GM19025 (cell line): ENCODE data around the gene TSEN54.
"Not testable (repeated sequence)": the region's sequence is repeated elsewhere in the genome, so short reads cannot be mapped to it uniquely, and the experiment has no call there.

Experiments used
- ATAC-seq: cut with Tn5 transposase; IDR thresholded peaks from one replicate; pipeline ENCODE4 v1.9.1; 2021; ENCODE audit warnings: mild to moderate bottlenecking, low read depth, moderate library complexity; ENCODE audit not compliant: unreplicated experiment

Gene TSEN54

GRCh38 chr17:75515496-75516254 is 653 bp upstream of the TSEN54 start, which contains the start of gene CASKIN2:
Gene CASKIN2, minus strand, starts transcription at chr17:75515537. Its CDS starts 1,733 bp downstream, at chr17:75513804.
- ATAC-seq: peak; percentile 2

GRCh38 chr17:75516619-75517296 is 430 bp downstream of the TSEN54 start:
- peak; percentile 10 for ATAC-seq

GRCh38 chr17:75517297-75517865 is 1.1 kb downstream of the TSEN54 start:
- ATAC-seq: no peak

DNA sequence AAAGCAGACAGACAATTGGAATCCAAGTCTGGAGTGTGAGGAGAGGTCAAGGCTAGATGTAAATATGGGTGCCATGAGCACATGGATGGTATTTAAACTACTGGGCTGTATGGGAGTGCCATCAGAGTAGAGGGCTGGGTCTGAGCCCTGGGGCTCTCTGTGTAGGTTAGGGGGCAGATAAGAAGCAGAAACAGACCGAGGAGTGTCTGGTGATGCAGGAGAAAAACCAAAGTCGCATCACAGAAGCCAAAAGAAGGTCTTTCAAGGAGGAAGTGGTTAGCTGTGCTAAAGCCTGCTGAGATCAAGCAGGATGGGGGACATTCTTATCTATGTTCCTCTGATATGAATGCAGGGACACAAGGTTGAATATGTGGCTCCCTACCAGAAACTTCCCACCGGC is 1.9 kb downstream of the TSEN54 start:
- no peak for ATAC-seq

DNA sequence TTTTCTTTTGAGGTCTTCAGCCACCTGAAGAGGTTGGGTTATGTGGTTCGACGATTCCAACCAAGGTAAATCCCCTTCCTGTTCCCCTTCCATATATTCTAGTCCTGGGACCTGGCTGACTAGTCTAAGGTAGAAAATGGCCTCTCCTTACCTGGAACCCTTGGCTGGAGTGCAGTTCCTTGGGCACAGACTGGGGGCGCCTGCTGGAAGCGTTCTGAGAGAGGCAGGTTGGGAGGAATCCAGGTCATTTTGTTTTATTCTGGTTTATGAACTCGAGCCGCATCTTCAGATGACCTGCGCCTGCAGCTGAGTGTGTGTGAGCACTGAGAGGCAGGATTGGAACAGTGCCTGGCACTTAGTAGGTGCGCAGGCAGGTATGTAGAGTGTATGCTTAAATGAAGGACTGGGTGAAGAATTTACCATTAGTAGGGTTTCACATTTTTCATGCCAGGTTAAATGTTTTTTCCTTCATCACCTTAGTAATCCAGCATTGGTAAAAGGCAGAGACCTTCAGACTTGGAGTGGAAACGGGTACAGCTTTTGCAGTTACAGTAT is 2.7 kb downstream of the TSEN54 start:
- no peak for ATAC-seq

DNA sequence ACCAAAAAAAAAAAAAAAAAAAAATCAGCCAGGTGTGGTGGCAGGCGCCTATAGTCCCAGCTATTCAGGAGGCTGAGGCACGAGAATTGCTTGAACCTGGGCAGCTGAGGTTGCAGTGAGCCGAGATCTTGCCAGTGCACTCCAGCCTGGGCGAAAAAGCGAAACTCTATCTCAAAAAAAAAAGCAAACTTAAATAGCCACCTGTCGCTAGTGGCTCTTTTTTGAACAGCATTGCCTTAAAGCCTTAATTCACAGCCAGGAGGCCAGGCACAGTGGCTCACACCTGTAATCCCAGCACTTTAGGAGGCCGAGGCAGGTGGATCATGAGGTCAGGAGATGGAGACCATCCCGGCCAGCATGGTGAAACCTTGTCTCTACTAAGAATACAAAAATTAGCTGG is 4.1 kb downstream of the TSEN54 start:
- ATAC-seq: not testable (repeated sequence)

GRCh38 chr17:75521290-75521689 is 5.0 kb downstream of the TSEN54 start:
- no peak for ATAC-seq

GRCh38 chr17:75521951-75522727 is 5.8 kb downstream of the TSEN54 start:
- ATAC-seq: no peak

DNA sequence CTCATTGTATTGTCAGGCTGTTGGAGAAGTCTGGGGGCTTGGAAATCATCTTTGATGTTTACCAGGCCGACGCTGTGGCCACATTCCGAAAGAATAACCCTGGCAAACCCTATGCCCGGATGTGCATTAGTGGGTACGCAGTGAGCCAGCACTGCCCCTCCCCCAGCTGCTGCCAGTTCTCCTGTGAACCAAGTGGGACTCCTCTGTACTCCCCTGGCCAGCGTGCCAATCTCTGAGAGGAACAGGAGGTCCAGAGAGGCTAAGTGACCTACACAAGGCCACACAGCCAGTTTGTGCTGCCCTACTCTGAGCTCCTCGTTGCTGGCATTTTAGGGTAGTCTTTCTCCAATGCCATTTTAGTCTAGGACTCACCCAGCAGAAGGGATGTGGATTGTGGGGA is 7.3 kb downstream of the TSEN54 start:
- ATAC-seq: no peak

GRCh38 chr17:75524269-75524969 is 8.1 kb downstream of the TSEN54 start:
- no peak for ATAC-seq

DNA sequence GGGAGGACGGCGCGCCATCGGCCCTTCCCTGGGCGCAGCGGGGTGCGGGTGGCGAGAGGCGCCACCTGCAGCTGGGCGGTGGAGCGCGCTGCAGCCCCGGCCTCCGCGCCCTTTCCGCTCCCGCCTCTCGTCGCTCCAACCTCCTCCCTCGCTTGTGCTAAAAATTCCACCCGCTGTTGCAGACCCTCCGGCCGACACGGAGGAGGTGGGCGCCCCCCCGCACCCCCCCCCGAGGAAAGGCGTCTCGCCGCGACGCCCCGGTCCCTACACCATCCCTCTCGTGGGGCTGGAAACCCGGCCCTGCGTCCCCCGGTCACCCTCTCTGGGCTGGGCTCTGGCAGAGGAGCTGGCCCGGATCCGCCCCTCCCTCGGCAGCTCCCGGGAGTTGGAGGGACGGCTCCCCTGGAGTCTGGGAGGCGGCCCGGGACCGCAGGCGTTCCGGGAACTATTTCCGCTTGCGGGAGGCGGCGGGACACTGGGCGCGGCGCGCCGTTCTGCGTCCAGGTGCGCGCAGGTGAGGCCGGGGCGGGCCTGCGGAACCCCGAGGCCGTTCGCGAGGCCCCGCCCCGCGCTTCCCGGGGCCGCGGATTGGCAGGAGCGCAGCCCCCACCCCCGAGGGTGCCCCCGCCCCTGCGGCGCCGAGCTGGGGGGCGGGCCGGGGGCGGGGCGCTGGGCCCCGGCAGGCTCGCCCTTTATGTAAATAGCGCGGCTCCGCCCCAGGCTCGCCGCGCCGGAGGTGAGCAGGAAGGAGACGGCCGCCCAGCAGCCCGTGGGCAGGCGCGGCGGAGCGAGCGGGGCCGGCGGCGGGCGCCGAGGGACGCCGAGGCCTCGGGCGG is 8.9 kb downstream of the TSEN54 start, which contains the start of gene LLGL2:
Gene LLGL2 (plus strand): TSS at position 728 of the 836 bp plus-strand sequence. CDS start 17,730 bp downstream, outside the sequence.
- peak; percentile 86 for ATAC-seq

DNA sequence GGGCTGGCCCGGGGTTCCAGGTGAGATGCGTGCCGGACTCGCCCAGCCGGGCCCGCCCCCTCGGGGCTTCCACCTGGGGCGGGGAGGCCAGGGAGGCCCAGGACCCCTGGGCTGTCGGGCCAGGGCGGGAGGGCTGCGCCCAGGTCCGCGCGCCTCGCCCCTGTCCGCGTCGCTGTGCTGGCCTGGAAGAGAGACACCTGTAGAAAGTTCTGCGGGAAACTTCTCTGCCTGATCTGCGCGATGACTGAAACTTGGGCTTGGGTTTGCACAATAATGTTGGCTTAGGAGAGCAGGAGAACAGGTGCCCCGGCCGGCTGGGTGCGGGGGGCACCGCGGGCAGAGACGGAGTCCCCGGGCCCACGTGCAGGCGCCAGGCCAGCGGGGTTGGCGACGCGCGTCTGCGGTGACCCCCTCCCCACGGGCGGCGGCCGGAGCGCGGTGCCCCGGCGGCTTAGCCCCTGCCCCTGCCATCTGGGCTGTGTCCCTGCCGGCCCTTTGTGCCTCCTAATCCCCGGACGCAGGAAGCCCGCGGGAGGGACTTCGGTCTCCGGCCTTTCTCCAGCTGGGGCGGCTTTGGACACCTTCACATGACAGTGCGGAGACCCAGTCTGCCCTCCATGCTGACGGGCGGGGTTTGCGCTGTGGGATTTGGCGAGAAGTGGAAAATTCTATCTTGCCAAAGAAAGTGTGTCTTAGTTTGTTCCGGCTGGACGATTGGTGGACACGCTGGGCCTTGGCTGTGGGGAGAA is 9.7 kb downstream of the TSEN54 start:
- no peak for ATAC-seq

- ATAC-seq: no peak
Observed at GRCh38 chr17:75526555-75527270, 10.4 kb downstream of the TSEN54 start.

DNA sequence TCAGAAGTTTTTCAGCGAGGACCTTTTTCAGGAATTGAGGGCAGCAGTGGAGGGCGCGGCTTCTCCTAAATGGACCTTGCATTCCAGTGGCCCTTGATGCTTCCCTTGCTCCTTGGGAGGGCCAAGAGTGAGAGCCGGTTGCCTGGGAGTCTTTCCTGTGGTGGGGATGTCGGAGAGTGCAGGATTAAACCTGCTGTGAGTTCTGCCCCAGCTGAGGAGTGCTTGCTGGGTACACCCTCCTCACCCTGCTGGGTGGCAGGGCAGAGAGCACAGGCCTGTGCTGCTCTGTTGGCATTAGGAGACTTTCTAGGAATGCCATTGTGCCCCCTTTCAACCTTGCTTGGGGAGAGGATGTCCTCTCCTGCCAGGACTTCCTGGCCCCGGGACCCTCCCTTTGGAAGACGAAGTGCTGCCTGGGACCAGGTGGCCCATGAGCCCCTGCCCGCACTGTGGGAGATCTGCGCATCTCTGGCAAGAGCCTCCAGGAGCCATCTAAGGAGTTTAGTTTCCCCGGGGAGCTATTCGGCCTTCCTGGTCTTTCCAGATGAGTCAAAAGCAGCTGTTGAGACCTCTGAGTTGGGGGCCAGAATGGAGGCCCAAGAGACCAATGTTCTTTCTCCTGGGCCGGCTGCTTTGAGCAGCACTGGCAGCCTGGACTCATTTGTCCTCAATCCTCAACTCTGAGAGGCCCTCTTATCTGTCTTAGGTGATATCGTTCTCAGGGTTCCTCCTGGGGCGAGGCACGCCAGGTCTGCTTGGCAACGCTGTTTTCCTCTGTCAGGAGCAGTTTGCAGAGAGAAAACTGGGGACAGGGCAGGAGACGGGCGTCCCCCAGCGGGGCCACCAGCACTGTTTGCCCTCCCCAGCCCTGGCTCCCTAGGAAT is 14.8 kb downstream of the TSEN54 start:
- no peak for ATAC-seq

- ATAC-seq: no peak
Observed at GRCh38 chr17:75531721-75532072, 15.4 kb downstream of the TSEN54 start.

GRCh38 chr17:75535119-75535537 is 18.8 kb downstream of the TSEN54 start:
- ATAC-seq: no peak

GRCh38 chr17:75535871-75536270 is 19.5 kb downstream of the TSEN54 start:
- ATAC-seq: no peak
